GM12892 (cell line): ENCODE results near the gene TUG1.

Experiments used
- POLR2AphosphoS5 ChIP-seq: IDR thresholded peaks from 2 replicates; pipeline ENCODE4 v1.6.1; 2011; ENCODE audit warnings: low read depth, low read length, control low read depth
- TAF1 ChIP-seq: IDR thresholded peaks from 2 replicates; pipeline ENCODE4 v1.6.1; 2011; ENCODE audit warnings: low read depth, mild to moderate bottlenecking, control low read depth, low read length, borderline replicate concordance

- TF ChIP-seq TAF1 (no peak), POLR2AphosphoS5 (no peak)
Measured at GRCh38 chr22:30955153-30955552, 13.9 kb upstream of the TUG1 start.
